NK-92 treated with Interleukin-12 subunit alpha and Interleukin-12 subunit beta, amount 100 ng/mL, for 24 hours (cell line): ENCODE measurements around the gene RTCB.
"Not testable (repeated sequence)": the region's sequence is repeated elsewhere in the genome, so short reads cannot be mapped to it uniquely, and the experiment has no call there.

ENCODE experiments used
- DNase-seq: peaks from one replicate; lab custom pipeline; 2025; lab: John Stamatoyannopoulos, UW

Gene RTCB

DNA sequence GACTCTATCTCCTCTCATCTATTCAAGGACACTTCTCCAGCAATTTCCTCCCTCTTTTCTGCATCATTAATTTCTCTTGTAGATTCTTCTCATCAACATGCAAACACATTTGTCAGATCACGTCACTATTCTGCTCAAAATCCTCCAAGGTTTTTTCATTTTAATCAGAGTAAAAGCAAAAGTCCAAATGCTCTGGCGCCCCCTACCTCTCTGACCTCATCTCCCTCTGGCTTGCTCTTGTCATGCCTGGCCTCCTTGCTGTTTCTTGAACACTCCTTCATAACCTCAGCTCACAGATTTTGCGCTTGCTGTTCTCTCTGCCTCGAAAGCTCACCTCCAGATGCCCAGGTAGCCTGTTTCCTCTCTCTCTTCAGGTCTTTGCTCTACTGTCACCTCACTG is 22.4 kb downstream of the RTCB start:
- no peak for DNase-seq

DNA sequence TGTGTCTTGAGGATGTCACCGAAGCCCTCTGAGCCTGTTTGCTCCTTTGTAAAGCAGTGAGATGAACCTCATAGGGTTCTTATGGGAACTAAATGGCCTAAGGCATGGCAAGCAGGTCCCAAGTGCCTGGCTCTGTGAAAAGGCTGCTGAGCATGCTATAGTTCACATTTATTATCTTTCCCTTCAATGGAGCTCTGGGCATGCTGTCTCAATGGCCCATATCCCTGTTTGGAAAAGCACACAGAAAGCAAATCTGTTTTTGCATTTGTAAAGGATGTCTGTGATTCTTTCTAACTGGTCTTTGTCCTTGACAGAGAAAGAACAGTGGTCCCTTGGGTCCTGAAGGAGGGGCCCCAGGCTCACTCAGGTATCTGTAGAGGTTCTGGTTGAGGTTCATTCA is 26.4 kb downstream of the RTCB start:
- DNase-seq = no peak

DNA sequence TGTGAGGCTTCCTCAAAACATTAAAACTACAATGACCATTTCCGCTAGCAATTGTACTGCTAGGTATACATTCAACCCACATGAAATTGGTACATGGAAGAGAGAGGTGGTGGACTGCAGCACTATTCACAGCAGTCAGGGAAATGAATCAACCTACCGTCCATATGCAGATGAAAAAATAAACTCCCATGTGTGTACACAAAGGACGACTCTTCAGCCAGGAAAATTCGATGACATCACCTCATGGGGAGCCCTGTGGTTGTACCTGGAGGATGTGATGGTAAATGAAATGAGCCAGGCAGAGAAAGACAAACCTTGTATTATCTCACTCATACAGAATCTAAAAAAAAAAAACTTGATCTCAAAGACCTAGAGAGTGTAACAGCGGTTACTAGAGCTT is 31.1 kb downstream of the RTCB start:
- no peak for DNase-seq

GRCh38 chr22:32378707-32379272 is 33.3 kb downstream of the RTCB start:
- DNase-seq = no peak

DNA sequence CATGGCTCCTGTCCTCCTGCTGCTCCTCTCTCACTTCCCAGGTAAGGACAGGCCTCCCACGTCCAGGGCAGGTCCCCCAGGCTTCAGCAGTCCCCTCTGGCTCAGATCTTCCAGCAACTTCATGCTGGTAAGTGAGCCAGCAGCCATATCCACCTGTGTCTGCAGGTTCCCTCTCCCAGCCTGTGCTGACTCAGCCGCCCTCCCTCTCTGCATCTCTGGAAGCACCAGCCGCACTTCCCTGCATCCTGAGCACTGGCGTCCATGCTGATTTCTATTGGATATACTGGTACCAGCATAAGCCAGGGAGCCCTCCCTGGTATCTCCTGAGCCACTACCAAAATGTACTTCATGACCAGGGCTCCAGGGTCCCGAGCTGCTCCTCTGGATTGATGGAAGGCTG is 35.4 kb downstream of the RTCB start:
- DNase-seq = no peak

DNA sequence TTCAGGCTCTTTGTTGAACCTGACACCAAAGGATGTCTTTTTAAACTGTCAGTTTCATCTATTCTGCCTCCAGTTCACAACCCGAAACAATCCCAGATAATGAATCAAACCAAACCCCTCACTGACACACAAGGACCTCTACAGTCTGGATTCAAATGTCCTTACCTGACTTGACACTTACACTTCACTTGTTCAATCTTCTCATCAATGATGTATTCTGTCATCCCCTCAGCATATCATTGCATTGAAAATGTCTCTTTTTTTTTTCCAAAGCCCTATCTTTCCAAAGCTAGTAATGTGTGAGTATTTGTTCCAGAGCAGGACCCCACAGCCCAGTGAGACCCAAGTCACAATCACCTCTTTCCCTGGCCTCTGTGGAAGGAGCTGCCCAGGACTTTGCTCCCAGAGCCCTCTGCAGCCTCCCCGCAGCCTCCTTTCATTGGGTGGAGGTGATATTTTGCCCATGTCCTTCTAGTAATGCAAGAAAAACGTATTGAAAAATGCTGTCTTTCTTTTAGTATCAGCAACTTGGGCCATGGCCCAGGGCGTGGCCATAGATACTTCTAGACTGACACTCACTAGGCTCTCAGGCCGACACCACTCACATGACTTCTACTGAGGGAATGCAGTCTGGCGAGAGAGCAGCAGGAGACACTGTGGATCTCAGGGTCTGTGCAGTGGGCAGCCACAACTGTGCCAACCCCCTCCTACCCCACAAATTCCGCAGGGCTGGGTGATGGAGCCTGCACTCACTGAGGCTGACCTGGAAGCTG is 36.2 kb downstream of the RTCB start:
- no peak for DNase-seq

- no peak for DNase-seq
These were observed 47.8 kb downstream of the RTCB start for GRCh38 chr22:32364210-32364609.

DNA sequence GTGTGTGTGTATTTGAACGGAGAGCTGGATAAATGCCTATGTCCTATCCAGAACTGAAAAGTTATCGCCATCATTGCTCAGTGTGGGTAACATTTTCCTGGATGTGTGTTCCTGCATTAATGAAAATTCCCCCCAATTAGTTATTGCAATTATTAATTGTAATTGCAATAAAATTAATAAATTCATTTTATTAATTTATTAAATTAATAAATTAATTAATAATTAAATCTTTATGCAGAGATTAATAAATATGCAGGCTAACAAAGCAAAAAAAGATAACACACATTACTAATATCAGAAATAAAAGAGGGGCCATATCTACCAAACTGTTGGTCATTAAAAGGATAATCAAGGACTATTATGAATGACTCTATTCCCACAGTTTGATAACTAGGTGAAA is 50.8 kb downstream of the RTCB start:
- DNase-seq = no peak

DNA sequence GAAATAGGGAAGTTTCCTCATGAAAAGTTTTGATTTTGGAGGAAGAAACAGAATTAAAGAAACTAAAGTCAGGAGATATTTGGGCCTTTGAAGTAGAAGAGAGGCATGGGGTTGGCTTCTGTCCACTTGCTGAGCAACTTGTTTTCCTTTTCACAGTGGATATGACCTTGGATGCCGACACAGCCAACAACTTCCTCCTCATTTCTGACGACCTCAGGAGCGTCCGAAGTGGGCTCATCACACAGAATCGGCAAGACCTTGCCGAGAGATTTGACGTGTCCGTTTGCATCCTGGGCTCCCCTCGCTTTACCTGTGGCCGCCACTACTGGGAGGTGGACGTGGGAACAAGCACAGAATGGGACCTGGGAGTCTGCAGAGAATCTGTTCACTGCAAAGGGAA is 52.0 kb downstream of the RTCB start:
- DNase-seq = not testable (repeated sequence)

- DNase-seq = not testable (repeated sequence)
These were observed 54.5 kb downstream of the RTCB start, which contains the start of gene RFPL3 for GRCh38 chr22:32357567-32357966. TSS of gene RFPL3 (plus strand) at chr22:32357867. CDS start at chr22:32358072, 205 bp downstream.

- DNase-seq = no peak
These were observed 56.3 kb downstream of the RTCB start for GRCh38 chr22:32355760-32356159.

- no peak for DNase-seq
These were observed 57.4 kb downstream of the RTCB start for GRCh38 chr22:32354360-32355351.

DNA sequence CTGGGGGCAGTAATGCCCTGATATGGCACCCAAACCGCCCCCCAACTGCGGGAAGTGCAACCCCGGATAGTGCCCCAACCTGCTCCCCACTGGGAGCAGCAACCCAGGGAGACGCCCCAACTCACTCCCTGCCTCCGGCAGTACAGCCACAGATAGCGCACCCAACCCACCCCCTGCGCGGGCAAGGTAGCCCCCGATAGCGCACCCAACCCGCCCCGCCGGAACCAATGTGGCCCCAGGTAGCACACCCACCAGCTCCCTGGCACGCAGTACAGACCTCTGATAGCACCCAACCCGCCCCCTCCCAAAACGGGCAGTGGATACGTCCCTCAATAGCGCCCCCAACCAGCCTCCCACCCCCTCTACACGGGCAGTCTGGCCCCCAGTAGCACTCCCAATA is 58.2 kb downstream of the RTCB start:
- DNase-seq = no peak

DNA sequence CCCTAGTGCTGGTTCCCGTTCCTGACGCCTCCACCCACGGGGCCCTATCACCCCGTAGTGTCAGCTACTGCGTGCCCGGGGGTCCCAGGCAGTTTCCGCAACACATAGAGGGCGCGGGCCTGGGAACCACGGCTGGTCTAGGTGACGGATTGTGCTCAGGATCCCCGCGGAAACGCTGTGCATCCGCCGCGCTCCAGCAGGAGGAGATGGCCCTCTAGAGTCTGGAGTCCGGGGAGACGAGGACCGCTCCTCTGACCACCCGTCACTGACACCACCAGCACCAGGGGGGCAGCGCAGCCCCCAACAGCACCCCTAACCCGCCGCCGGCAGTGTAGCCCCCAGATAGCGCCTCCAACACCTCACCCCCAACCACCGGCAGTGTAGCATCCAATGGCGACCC is 58.8 kb downstream of the RTCB start:
- no peak for DNase-seq

- no peak for DNase-seq
These were observed 59.4 kb downstream of the RTCB start for GRCh38 chr22:32352681-32353080.

- DNase-seq = not testable (repeated sequence)
These were observed 60.2 kb downstream of the RTCB start for GRCh38 chr22:32351875-32352274.

DNA sequence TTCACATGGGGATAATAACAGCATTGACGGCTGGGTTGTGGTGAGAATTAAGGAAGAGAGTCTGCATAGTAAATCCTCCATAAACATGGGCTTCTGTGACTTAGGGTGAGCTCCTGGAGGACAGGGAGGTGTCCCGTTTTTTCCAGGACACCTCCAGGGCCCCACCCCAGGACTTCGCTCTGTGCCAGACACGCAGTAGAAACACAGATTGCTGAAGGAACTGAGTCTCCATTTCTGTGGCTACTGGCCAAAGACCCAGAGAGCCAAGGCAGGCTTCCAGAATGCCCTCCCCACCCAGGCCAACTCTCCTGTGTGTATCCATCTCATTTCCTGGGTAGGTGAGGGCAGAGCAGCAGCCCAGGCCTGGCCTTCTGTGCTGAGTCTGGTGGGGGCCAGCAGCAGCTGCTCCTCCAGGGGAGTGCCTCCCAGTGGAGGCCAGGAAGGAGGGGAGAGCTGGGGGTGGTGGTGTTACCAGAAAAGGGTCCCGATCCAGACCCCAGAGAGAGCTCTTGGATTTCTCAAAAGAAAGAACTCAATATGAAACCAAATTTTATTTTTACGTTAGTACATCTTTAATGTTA is 63.9 kb downstream of the RTCB start:
- DNase-seq = no peak

DNA sequence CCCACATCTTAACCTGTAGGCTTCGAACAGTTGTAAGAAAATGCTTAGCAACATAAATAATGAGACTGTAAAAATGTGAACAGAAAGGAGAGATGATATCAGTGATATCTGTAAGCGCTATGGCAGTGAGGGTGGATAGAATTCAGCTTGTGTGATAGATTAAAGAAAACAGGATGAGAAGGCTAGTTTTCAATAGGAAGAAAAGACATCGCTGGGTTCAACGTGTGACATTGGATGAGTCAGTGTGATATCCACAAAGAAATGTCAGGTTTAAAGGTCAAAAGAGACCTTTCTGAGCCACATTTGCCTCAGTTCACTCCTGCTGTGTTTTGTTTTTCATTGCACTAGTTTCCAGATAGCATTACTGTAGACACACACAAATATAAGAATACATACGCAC is 68.1 kb downstream of the RTCB start:
- DNase-seq = no peak

- DNase-seq = peak; percentile 16
These were observed 69.1 kb downstream of the RTCB start for GRCh38 chr22:32342977-32343376.

DNA sequence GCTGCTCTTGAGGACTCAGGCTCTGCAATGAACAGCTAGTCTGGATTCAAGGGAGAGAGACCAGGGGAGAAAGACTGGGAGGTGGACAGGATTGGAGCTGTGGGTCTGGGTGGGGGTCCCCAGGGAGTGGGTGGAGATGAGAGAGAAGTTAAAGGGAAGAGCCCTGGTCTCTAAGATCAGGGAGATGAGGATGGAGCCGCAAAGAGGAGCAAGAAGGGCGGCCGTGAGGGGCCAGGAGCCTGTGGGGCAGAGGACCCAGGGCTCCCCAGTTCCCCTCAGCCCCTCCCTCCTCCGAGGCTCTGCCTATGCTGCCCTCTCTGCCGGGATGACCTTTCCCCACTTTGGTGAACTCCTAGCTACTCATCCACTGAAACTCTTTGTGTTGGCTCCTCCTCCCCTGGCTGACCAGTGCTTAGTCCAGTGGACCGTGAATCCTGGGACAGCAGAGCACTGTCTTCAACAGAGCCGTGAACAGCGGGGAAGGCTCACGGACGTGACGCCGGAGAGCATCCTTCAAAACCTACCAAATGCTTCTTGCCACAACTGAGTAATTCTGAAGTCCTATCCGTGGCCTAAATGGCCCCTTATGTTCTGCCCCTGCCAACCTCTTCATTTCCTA is 70.8 kb downstream of the RTCB start:
- DNase-seq = no peak

GRCh38 chr22:32340411-32340810 is 71.6 kb downstream of the RTCB start:
- no peak for DNase-seq
